GM12873 (cell line): ENCODE data around the gene VPS4B.

ENCODE experiments used
- CTCF ChIP-seq: IDR thresholded peaks from 2 replicates; pipeline ENCODE4 v1.5.1; 2012; ENCODE audit warnings: low read depth, mild to moderate bottlenecking, moderate library complexity, low read length, control low read depth; ENCODE audit not compliant: insufficient read depth; ENCODE audit errors: missing control alignments

VPS4B gene

DNA sequence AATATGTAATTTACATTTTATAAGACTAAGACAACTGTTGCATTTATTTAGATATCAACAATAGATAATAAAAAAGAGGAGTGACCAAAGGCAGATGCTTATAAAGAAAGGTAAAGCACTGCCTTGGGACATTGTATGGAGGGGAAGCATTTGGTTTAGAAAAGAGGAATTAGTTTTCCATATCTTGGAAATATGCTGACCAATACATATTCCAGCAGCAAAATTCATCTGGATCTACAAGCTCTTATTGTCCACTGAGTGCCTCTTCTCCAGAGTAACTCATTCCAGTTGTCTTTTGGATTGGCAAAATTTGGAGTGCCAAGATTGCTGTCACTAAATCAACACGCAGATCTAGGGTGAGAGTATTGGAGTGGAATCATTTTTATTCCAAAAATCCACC lies 8.9 kb upstream of the VPS4B start:
- no peak for TF ChIP-seq CTCF

DNA sequence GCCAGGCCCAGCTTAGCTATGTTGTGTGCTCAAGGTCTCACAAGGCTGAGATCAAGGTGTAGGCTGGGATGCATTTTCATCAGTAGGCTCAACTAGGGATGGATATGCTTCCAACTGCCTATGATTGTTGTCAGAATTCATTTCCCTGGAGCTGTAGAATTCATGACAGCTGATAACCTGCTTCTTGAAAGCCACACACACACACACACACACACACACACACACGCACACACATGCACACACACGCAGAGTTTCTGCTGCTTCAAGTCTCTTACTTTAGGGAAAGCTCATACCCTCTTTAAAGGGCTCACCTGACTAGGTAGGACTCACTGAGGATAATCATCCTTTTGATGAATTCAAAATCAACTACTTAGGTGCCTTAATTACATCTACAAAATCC lies 8.2 kb upstream of the VPS4B start:
- no peak for TF ChIP-seq CTCF

DNA sequence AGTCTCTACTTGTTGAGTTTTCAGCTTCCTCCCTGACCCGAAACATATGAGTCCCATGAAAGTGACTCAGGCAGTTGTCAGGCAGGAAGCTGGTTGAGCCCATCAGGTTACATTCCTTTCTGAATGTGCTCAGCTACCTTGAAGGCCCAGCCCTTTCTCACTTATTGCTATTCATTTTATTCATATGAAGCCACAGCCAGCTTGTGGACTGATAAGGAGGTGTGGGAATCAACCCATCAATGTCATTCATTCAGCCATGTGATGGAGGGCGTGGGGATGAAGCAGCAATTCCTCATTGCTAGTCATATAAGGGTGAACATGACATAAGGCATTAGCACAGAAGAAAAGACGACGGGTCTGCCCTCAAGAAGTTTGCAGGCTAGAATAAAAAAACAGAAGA lies 5.3 kb upstream of the VPS4B start:
- no peak for TF ChIP-seq CTCF

DNA sequence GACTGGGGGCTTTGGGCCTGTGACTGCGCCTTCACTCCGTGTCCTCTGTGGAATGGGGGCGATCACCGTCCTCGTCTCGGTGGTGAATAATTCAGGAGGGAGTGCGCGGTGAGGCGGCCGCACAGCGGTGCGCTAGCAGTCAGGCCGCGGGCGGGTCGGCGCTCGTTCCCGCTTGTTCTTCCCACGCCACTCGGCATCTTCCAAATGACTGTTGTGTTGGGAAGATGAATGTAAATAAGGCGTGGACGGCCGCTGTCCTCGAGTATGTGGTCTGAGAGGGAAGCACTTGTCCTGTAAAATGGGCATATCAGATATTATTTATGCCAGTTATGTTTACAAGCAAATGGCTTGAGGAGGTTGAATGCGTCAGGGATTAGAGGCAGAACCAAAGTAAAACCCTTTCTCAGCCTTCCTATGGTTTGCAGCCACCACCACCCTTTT lies 608 bp upstream of the VPS4B start:
- TF ChIP-seq CTCF, result no peak

DNA sequence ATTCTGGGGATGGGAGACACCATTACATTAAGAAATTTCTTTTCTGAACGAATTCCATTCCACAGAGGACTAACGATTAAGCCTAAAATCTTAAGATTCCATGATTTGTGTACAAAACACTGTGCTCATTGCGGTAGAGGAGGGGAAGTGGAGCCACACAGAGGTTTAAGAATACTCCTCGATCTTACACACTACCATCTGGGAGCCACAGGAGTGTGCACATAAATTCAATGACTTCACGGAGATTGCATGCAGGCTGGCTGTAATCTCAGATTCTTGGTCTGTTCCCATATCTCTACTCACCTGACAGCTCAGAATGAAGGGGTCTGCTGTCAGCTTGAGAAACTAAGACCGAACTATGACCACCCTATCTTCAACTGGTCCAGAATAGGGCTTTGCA lies 762 bp downstream of the VPS4B start:
- TF ChIP-seq CTCF, result no peak

- no peak for TF ChIP-seq CTCF
These were observed 9.3 kb downstream of the VPS4B start for GRCh38 chr18:63412953-63413352.

DNA sequence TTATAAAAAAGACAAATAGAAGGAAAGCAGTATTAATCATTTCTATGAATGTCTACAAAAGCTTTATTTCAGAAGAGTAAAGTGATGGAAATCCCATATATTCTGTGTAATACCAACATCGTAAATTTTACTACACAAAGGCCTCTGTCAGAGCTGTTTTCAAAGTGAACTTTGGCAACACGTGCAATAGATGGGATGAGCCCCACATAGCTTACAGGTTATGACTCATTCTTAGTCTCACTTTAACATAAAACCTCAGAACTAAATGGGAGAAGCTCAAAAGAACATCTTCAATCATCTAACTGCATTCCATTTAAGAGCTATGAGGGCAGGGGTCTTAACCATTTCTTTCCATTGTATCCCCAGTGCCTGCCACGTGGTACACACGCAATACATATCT lies 11.5 kb downstream of the VPS4B start:
- TF ChIP-seq CTCF, result no peak

- TF ChIP-seq CTCF, result no peak
These were observed 13.0 kb downstream of the VPS4B start for GRCh38 chr18:63409301-63409700.
